HUES64 (cell line): ENCODE data around the gene MRPL12.

Source experiments
- H3K27ac ChIP-seq: 2 replicates; pipeline ENCODE4 v1.7.0; 2013; ENCODE audit warnings: low read depth, low read length, inconsistent platforms
- H3K27me3 ChIP-seq: 2 replicates; pipeline ENCODE4 v1.6.1; 2013; ENCODE audit warnings: mild to moderate bottlenecking, low read length; ENCODE audit not compliant: insufficient read depth
- H3K36me3 ChIP-seq: 2 replicates; pipeline ENCODE4 v1.6.1; 2013; ENCODE audit warnings: mild to moderate bottlenecking, low read length; ENCODE audit not compliant: insufficient read depth
- H3K4me1 ChIP-seq: 2 replicates; pipeline ENCODE4 v1.6.1; 2013; ENCODE audit warnings: mild to moderate bottlenecking, low read length, moderate library complexity; ENCODE audit not compliant: insufficient read depth
- H3K4me3 ChIP-seq: 2 replicates; pipeline ENCODE4 v1.5.1; 2013; ENCODE audit warnings: mild to moderate bottlenecking, low read length, moderate library complexity
- H3K9ac ChIP-seq: 2 replicates; pipeline ENCODE4 v1.6.1; 2013; ENCODE audit warnings: mild to moderate bottlenecking, low read depth, low read length
- H3K9me3 ChIP-seq: 2 replicates; pipeline ENCODE4 v1.6.1; 2013; ENCODE audit warnings: low read depth, low read length; ENCODE audit not compliant: insufficient read depth
- WGBS: fragments of 150-250, 120-280 bp; methylation state at CpG from one replicate; pipeline ENCODE4 v1.1.7; 2013; ENCODE audit warnings: missing lambda C conversion rate; 5-methylcytosine and 5-hydroxymethylcytosine counted together

MRPL12 gene

DNA sequence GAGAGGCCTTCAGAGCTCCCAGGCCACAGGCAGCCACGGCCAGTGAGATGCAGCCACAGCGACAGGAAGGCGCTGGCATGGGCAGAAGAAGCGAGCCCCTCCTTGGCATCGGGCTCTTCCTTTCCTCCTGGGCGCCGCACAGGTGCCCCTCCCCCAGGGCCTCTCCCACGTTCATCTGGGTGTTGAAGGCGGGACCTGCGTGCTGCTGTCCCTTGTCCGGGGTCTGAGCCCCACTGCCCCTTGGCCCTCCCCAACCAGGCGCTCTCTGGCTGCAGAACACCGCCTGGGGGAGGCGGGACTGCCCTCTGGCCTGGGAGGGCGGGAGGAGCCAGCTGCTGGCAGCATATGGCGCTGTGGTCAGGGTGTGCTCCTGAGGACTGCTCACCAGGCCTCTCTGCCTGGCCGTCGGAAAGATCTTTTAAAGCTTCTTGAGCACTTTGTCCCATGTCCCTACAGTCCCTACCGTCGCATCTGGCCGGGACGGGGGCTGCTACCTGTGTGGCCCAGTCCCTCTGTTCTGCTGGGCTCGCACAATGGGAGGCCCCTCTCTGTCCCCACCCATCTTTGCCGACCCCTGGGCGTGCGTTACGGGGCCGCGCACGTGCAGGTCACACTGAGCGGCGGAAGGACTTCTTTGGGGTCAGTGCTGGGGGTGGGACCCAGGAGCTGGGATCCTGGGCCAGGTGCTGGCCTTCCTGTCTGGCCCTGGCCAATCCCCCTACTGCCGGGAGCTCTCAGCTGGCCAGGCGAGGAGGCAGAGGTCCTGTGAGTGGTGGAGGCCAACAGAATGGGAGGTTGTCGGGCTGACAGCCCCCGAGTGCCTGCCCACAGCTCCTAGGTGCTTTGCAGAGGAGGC is 10.6 kb downstream of the MRPL12 start:
- Histone ChIP-seq H3K9ac (0 out of 2 replicates have a peak overlapping the region, but pooled peaks have one; percentile 77), H3K27me3 (no peaks in the 10 kb centered on the region), H3K4me1 (peaks cover 10% of the 10 kb centered on the region; the same call in 1 of the 2 replicates), H3K4me3 (peak overlapping the region; percentile 75), H3K27ac (no peak overlapping the region), H3K9me3 (no peaks in the 10 kb centered on the region), H3K36me3 (peaks cover 10% of the 10 kb centered on the region)
- 76% methylated on average over 36 of the region's 36 CpGs for WGBS

DNA sequence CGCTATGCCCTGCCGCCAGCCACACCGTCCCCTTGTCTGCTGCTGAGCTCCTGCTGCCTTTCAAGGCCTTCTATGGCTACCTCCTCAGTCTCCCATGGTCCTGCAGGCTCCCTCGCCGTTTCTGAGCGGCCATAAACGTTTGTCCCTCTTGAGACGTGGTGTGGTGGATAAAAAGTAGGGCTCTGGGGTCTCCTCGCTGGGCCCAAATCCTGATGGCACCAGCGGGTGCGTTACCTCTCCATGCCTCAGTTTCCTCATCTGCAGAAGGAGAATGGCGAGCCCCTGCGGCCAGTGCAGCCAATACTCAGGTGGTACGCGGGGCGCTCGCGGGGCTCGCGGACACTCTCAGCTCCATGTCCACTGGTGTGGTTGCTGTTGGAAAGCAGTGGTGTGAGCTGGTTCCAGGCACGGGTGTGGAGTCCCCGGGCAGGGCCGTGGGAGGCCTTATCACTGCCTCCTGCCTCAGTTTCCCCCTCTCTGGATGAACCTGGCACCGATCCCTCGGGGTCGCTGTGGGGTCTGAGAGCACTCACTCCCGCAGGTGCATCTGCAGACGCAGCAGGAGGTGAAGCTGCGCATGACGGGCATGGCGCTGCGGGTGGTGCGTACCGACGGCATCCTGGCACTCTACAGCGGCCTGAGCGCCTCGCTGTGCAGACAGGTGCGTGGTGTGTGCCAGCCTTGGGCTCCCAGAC is 11.4 kb downstream of the MRPL12 start:
- H3K4me1 ChIP-seq: peaks cover 10% of the 10 kb centered on the region; the same call in 1 of the 2 replicates
- no peak overlapping the region for H3K9ac ChIP-seq
- no peaks in the 10 kb centered on the region for H3K9me3 ChIP-seq
- H3K27me3 ChIP-seq: no peaks in the 10 kb centered on the region
- 96% methylated on average over 39 of the region's 39 CpGs for WGBS
- H3K4me3 ChIP-seq: no peak overlapping the region
- H3K36me3 ChIP-seq: peaks cover 13% of the 10 kb centered on the region
- H3K27ac ChIP-seq: no peak overlapping the region

DNA sequence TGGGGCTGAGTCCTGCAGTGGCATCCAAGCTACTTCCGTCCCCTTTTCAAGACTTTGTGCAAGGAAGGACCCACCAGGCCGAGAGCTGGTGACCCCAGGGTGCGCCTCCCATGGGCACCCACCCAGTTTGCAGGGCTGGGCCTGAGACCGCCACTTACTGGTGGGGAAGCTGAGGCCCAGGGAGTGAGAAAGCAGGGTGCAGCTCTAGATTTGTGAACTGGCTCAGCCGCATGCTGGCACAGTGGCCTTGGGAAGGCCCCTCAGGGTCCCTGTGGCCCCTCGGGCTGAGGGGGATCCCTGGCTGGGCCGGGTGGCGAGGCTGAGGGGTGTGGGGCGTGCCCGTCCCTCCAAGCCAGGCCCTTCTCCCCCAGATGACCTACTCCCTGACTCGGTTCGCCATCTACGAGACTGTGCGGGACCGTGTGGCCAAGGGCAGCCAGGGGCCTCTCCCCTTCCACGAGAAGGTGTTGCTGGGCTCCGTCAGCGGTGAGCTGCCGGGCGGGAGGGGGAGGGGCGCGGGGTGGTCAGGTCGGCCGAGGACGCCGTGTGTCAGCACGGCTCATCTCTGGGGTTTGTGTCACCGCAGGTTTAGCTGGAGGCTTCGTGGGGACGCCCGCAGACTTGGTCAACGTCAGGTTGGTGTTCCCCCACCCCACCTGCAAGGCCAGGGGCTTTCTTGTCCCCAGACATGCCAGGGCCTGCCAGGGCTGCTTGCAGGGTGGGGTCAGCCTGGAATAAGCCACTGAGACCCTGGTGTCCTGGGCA is 12.1 kb downstream of the MRPL12 start:
- Histone ChIP-seq H3K27me3 (no peaks in the 10 kb centered on the region), H3K27ac (no peak overlapping the region), H3K4me3 (no peak overlapping the region), H3K36me3 (peaks cover 14% of the 10 kb centered on the region), H3K9me3 (no peaks in the 10 kb centered on the region), H3K9ac (no peak overlapping the region), H3K4me1 (peaks cover 6% of the 10 kb centered on the region; the same call in 1 of the 2 replicates)
- 89% methylated on average over 32 of the region's 32 CpGs for WGBS

DNA sequence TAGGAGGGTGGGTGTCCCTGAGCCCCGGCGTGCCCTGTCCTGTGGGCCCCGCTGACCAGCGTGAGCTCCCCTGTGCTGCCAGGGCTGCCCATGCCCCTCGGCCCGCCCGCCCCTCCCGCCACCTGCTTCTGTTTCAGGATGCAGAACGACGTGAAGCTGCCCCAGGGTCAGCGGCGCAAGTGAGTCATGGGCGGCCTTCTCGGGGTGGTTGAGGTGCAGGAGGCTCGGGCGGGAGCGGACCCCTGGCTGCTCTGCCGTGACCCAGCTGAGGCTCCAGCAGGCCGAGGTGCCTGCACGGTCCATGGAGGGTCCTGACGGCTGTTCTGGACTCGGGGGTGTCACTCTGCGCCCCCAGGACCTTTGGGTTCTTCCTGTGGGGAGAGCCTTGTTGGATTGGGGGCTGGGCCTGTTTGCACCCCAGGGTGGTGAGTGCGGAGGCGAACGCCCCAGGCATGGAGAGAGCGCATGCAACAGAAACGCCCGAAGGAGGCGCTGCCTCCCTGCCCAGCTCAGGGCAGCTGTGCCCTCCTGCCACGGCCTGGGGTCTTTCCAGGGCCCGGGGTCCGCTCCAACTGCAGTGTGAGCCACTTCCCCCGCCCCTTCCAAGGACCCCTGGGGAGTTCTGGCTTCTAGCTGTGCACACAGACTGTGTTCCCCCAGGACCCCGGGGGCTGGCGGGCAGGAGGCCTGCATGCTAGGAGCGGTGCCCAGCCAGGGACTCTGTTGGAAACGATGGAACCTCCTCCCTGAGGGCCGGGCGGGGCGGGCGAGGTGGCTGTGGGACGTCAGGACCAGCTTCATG is 12.9 kb downstream of the MRPL12 start:
- Histone ChIP-seq H3K36me3 (peaks cover 14% of the 10 kb centered on the region), H3K27ac (no peak overlapping the region), H3K9me3 (no peaks in the 10 kb centered on the region), H3K4me1 (0 out of 2 replicates have a peak, but pooled peaks cover 6% of the 10 kb centered on the region), H3K4me3 (no peak overlapping the region), H3K9ac (no peak overlapping the region), H3K27me3 (no peaks in the 10 kb centered on the region)
- WGBS: 95% methylated on average over 43 of the region's 43 CpGs

- WGBS: 98% methylated on average over 12 of the region's 12 CpGs
- H3K36me3 ChIP-seq: peaks cover 14% of the 10 kb centered on the region
Observed at GRCh38 chr17:81716674-81716996, 13.5 kb downstream of the MRPL12 start.

DNA sequence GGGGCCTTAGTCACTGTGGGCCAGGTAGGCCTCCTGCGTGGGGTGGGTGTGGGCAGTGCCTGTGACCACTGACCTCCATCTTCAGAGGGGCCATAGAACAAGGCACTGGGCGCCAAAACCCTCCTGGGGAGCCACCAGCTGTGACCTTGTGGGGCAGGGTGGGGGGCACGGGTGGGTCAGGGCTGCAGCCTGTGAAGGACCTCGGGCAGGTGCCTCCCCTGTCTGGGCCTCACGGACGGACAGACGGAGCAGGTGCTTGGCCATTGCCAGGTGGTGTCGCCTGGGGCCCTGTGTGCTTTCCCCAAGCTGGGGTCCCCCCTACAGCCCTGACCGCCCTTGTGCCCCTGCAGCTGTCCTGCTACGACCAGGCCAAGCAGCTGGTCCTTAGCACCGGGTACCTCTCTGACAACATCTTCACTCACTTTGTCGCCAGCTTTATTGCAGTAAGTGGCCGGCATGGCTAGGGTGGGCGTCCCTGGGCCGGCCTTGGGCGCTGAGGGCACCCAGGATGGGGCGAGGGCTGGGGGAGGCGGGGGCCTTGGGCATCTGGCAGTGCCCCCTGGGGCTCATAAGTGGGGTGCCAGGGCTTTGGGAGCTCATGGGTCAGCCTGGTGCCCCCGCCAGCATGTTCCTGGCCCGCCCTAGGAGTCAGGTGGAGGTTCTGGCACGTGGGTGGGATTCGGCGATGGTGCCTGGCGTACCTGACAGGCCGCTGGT is 14.0 kb downstream of the MRPL12 start:
- Histone ChIP-seq H3K9ac (no peak overlapping the region), H3K4me3 (no peak overlapping the region), H3K27me3 (no peaks in the 10 kb centered on the region), H3K27ac (no peak overlapping the region), H3K4me1 (0 out of 2 replicates have a peak, but pooled peaks cover 7% of the 10 kb centered on the region), H3K9me3 (no peaks in the 10 kb centered on the region), H3K36me3 (peaks cover 14% of the 10 kb centered on the region)
- WGBS: 95% methylated on average over 25 of the region's 25 CpGs

More at GRCh38 chr17:81716674-81716996, 13.5 kb downstream of the MRPL12 start:
- no peak overlapping the region for H3K4me3 ChIP-seq
- H3K27me3 ChIP-seq: no peaks in the 10 kb centered on the region
- H3K9me3 ChIP-seq: no peaks in the 10 kb centered on the region
- H3K4me1 ChIP-seq: 0 out of 2 replicates have a peak, but pooled peaks cover 6% of the 10 kb centered on the region
- no peak overlapping the region for H3K27ac ChIP-seq
- no peak overlapping the region for H3K9ac ChIP-seq

DNA sequence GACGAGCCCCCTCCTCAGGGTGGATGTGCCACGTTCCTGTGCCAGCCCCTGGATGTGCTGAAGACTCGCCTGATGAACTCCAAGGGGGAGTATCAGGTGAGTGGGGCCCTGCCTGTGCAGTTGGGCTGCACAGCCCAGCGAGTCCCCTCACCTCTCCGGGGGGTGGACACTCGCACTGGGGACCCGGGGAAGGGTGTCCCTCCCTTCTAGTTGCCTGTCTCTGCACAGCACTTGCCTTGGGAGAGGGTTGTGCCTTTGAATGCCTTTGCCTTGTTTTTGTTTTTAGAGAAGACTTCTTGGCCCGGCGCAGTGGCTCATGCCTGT is 14.6 kb downstream of the MRPL12 start:
- Histone ChIP-seq H3K27ac (no peak overlapping the region), H3K9me3 (no peaks in the 10 kb centered on the region), H3K9ac (no peak overlapping the region), H3K4me1 (peaks cover 12% of the 10 kb centered on the region; the same call in 1 of the 2 replicates), H3K4me3 (no peak overlapping the region), H3K36me3 (peaks cover 14% of the 10 kb centered on the region), H3K27me3 (no peaks in the 10 kb centered on the region)
- WGBS: 92% methylated on average over 9 of the region's 9 CpGs

- WGBS: 95% methylated on average over 32 of the region's 33 CpGs
Observed at GRCh38 chr17:81719410-81720266, 16.5 kb downstream of the MRPL12 start.

DNA sequence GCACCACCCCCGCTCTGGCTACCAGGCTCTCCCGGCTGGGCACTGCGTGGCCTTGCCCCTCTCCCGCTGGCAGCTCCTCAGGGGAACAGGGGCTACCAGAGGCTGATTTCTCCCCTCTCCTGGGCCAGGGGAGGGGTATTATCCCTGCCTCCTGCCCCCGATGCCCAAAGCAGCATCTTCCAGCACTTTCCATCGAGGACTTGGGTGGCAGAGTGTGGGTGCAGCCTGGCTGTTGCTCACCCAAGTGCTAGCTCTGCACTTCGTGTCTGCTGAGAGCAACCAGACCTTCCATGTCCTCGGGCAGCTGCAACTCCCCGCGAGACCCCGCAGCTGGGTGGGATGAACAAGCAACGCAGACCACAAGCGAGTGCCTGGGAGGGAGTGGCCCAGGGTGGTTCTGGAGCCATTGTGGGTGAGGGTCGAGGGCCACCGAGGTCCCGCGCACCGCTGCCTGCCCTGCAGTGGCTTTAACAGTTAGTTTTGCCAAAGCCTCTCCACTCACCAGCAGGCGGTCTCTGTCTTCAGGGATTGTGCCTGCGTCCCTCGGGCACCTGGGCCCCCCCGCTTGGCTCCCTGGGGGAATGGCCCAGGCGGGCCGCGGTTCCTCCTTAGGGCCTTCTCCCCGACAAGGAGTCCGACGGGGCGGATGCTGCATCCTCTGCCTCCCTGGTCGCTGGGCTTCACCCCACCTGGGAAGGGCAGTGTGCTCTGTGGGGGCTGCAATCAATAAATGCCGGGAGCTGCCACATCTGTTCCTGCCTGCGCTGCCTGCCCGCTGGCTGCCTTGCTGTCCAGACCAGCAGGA is 17.3 kb downstream of the MRPL12 start:
- Histone ChIP-seq H3K9ac (no peak overlapping the region), H3K36me3 (peaks cover 14% of the 10 kb centered on the region), H3K27me3 (no peaks in the 10 kb centered on the region), H3K9me3 (no peaks in the 10 kb centered on the region), H3K4me3 (no peak overlapping the region), H3K27ac (no peak overlapping the region; the same call in 1 of the 2 replicates), H3K4me1 (peaks cover 7% of the 10 kb centered on the region; the same call in 1 of the 2 replicates)
- WGBS: 91% methylated on average over 33 of the region's 33 CpGs

More at GRCh38 chr17:81719410-81720266, 16.5 kb downstream of the MRPL12 start:
- Histone ChIP-seq H3K4me1 (peaks cover 7% of the 10 kb centered on the region; the same call in 1 of the 2 replicates), H3K27me3 (no peaks in the 10 kb centered on the region), H3K4me3 (no peak overlapping the region), H3K9me3 (no peaks in the 10 kb centered on the region), H3K36me3 (peaks cover 14% of the 10 kb centered on the region), H3K27ac (no peak overlapping the region), H3K9ac (no peak overlapping the region)
